SK-N-SH treated with all-trans-retinoic acid at 6 μM for 48 hours (cell line): ENCODE measurements around the gene DNAJB12.

Experiments used
- ATAC-seq: fragments of 200-7000 bp; cut with Tn5 transposase; 3 replicates; pipeline ENCODE4 v1.9.1; 2020; ENCODE audit warnings: mild to moderate bottlenecking, moderate library complexity
- BACH2 ChIP-seq: fragments of 250-450 bp; sonication (Bioruptor Pico); IDR thresholded peaks from 2 replicates; pipeline ENCODE4 v1.9.0; 2021; ENCODE audit warnings: mild to moderate bottlenecking, borderline replicate concordance
- CREB5 ChIP-seq: fragments of 250-450 bp; sonication (Bioruptor Pico); IDR thresholded peaks from 2 replicates; pipeline ENCODE4 v1.5.1; 2020; ENCODE audit warnings: low read depth, mild to moderate bottlenecking, moderate library complexity
- CSDC2 ChIP-seq: fragments of 250-450 bp; sonication (Bioruptor Pico); IDR thresholded peaks from 2 replicates; pipeline ENCODE4 v1.5.0; 2020; ENCODE audit warnings: mild to moderate bottlenecking, moderate library complexity
- ESRRG ChIP-seq: fragments of 250-450 bp; sonication (Bioruptor Pico); IDR thresholded peaks from 2 replicates; pipeline ENCODE4 v1.6.1; 2021; ENCODE audit warnings: mild to moderate bottlenecking
- GLIS3 ChIP-seq: fragments of 250-450 bp; sonication (Bioruptor Pico); IDR thresholded peaks from 2 replicates; pipeline ENCODE4 v1.5.0; 2020; ENCODE audit warnings: mild to moderate bottlenecking, moderate library complexity
- ISL1 ChIP-seq: fragments of 250-450 bp; sonication (Bioruptor Pico); IDR thresholded peaks from 2 replicates; pipeline ENCODE4 v2.1.2; 2022; ENCODE audit warnings: mild to moderate bottlenecking, moderate library complexity
- OSR1 ChIP-seq: fragments of 250-450 bp; sonication (Bioruptor Pico); IDR thresholded peaks from 2 replicates; pipeline ENCODE4 v1.8.0; 2022; ENCODE audit warnings: moderate library complexity, mild to moderate bottlenecking, inconsistent platforms
- PATZ1 ChIP-seq: fragments of 250-450 bp; sonication (Bioruptor Pico); IDR thresholded peaks from 2 replicates; pipeline ENCODE4 v1.8.0; 2020; ENCODE audit warnings: mild to moderate bottlenecking, moderate library complexity, borderline replicate concordance
- POU6F1 ChIP-seq: fragments of 250-450 bp; sonication (Bioruptor Pico); IDR thresholded peaks from 2 replicates; pipeline ENCODE4 v1.8.0; 2021; ENCODE audit warnings: low read depth, mild to moderate bottlenecking, moderate library complexity, borderline replicate concordance
- PPARA ChIP-seq: fragments of 250-450 bp; sonication (Bioruptor Pico); IDR thresholded peaks from 2 replicates; pipeline ENCODE4 v1.5.0; 2020; ENCODE audit warnings: mild to moderate bottlenecking, borderline replicate concordance
- RARB ChIP-seq: fragments of 250-450 bp; sonication (Bioruptor Pico); IDR thresholded peaks from 2 replicates; pipeline ENCODE4 v1.8.0; 2021; ENCODE audit warnings: mild to moderate bottlenecking, moderate library complexity
- SNAI2 ChIP-seq: fragments of 250-450 bp; sonication (Bioruptor Pico); IDR thresholded peaks from 2 replicates; pipeline ENCODE4 v1.5.0; 2020; ENCODE audit warnings: mild to moderate bottlenecking, moderate library complexity
- TCF4 ChIP-seq: fragments of 250-450 bp; sonication (Bioruptor Pico); IDR thresholded peaks from 2 replicates; pipeline ENCODE4 v1.8.0; 2021; ENCODE audit warnings: mild to moderate bottlenecking, moderate library complexity, borderline replicate concordance
- TOX ChIP-seq: fragments of 250-450 bp; sonication (Bioruptor Pico); IDR thresholded peaks from 2 replicates; pipeline ENCODE4 v1.8.0; 2021; ENCODE audit warnings: mild to moderate bottlenecking, moderate library complexity, borderline replicate concordance
- TSHZ2 ChIP-seq: fragments of 250-450 bp; sonication (Bioruptor Pico); IDR thresholded peaks from 2 replicates; pipeline ENCODE4 v1.5.0; 2020; ENCODE audit warnings: mild to moderate bottlenecking, moderate library complexity
- ZC3H10 ChIP-seq: fragments of 250-450 bp; sonication (Bioruptor Pico); IDR thresholded peaks from 2 replicates; pipeline ENCODE4 v1.5.1; 2021; ENCODE audit warnings: mild to moderate bottlenecking, moderate library complexity
- ZFP3 ChIP-seq: fragments of 250-450 bp; sonication (Bioruptor Pico); IDR thresholded peaks from 2 replicates; pipeline ENCODE4 v1.5.0; 2020; ENCODE audit warnings: mild to moderate bottlenecking, moderate library complexity
- ZFP30 ChIP-seq: fragments of 450-650 bp; formaldehyde crosslinking; IDR thresholded peaks from 2 replicates; pipeline ENCODE4 v1.5.0; 2022; ENCODE audit warnings: mild to moderate bottlenecking, moderate library complexity
- ZNF565 ChIP-seq: fragments of 450-650 bp; formaldehyde crosslinking; conservative IDR thresholded peaks from 2 replicates; pipeline ENCODE4 v1.5.0; 2020; ENCODE audit warnings: low read depth, mild to moderate bottlenecking, moderate library complexity
- ZNF70 ChIP-seq: fragments of 450-650 bp; formaldehyde crosslinking; IDR thresholded peaks from 2 replicates; pipeline ENCODE4 v1.5.0; 2020; ENCODE audit warnings: mild to moderate bottlenecking, moderate library complexity
- ZNF8 ChIP-seq: fragments of 450-650 bp; formaldehyde crosslinking; IDR thresholded peaks from 2 replicates; pipeline ENCODE4 v1.5.0; 2020; ENCODE audit warnings: mild to moderate bottlenecking, moderate library complexity

DNAJB12 gene

GRCh38 chr10:72332423-72333111, 22.2 kb downstream of the DNAJB12 start:
- no peak; the same call in 1 of the 3 replicates for ATAC-seq
- no peak for TF ChIP-seq ZNF8
- TF ChIP-seq BACH2 (CRISPR knock-in tag): no peak
- TF ChIP-seq ZFP3 (CRISPR knock-in tag): no peak
- no peak for TF ChIP-seq POU6F1 (CRISPR knock-in tag)
- no peak for TF ChIP-seq ZC3H10 (CRISPR knock-in tag)
- peak; percentile 41 for TF ChIP-seq CSDC2 (CRISPR knock-in tag)
- no peak for TF ChIP-seq ZFP30
- TF ChIP-seq ZNF70 (CRISPR knock-in tag): no peak
- no peak for TF ChIP-seq OSR1 (CRISPR knock-in tag)
- no peak for TF ChIP-seq PPARA (CRISPR knock-in tag)
- TF ChIP-seq TOX: no peak
- TF ChIP-seq SNAI2: no peak
- TF ChIP-seq TSHZ2 (CRISPR knock-in tag): no peak
- 0 out of 2 replicates have a peak, but pooled peaks have one; percentile 40 for TF ChIP-seq ESRRG (CRISPR knock-in tag)

GRCh38 chr10:72331575-72332422, 22.9 kb downstream of the DNAJB12 start:
- TF ChIP-seq ZNF565 (CRISPR knock-in tag): no peak
- no peak for TF ChIP-seq ZNF70 (CRISPR knock-in tag)
- no peak for TF ChIP-seq ZC3H10 (CRISPR knock-in tag)
- TF ChIP-seq RARB (CRISPR knock-in tag): no peak
- TF ChIP-seq OSR1 (CRISPR knock-in tag): no peak
- TF ChIP-seq GLIS3 (CRISPR knock-in tag): no peak; the same call in 1 of the 2 replicates
- TF ChIP-seq TCF4 (CRISPR knock-in tag): 0 out of 2 replicates have a peak, but pooled peaks have one; percentile 13
- TF ChIP-seq ISL1 (CRISPR knock-in tag): no peak
- TF ChIP-seq PPARA (CRISPR knock-in tag): no peak
- TF ChIP-seq PATZ1 (CRISPR knock-in tag): no peak
- TF ChIP-seq POU6F1 (CRISPR knock-in tag): no peak
- no peak for TF ChIP-seq ZFP30
- TF ChIP-seq CREB5 (CRISPR knock-in tag): no peak
- TF ChIP-seq SNAI2: no peak
- TF ChIP-seq TSHZ2 (CRISPR knock-in tag): 0 out of 2 replicates have a peak, but pooled peaks have one; percentile 46
- no peak for TF ChIP-seq CSDC2 (CRISPR knock-in tag)
- peak; percentile 86 for ATAC-seq
